GM15510 (cell line): ENCODE results near the gene PSMB10.

Experiments
- POLR2A ChIP-seq: IDR thresholded peaks from 3 replicates; pipeline ENCODE4 v1.6.1; 2011; ENCODE audit warnings: borderline replicate concordance; ENCODE audit not compliant: insufficient read length; ENCODE audit errors: extremely low read depth

Gene PSMB10

GRCh38 chr16:67939507-67940445 is 3.1 kb upstream of the PSMB10 start:
- TF ChIP-seq POLR2A, result no peak

GRCh38 chr16:67936880-67937605 is 393 bp upstream of the PSMB10 start:
- peak; percentile 32 for TF ChIP-seq POLR2A

GRCh38 chr16:67935402-67936123 is 1.1 kb downstream of the PSMB10 start:
- peak; percentile 79 for TF ChIP-seq POLR2A

- no peak for TF ChIP-seq POLR2A
Observed at GRCh38 chr16:67935101-67935401, 1.6 kb downstream of the PSMB10 start.

- TF ChIP-seq POLR2A, result no peak
Observed at GRCh38 chr16:67934306-67935100, 2.1 kb downstream of the PSMB10 start.

GRCh38 chr16:67933805-67934204 is 2.8 kb downstream of the PSMB10 start:
- TF ChIP-seq POLR2A, result no peak

GRCh38 chr16:67932462-67932840 is 4.2 kb downstream of the PSMB10 start:
- no peak for TF ChIP-seq POLR2A

GRCh38 chr16:67931712-67932461 is 4.8 kb downstream of the PSMB10 start, which contains the start of gene CTRL:
Gene CTRL, minus strand, starts transcription at chr16:67931862. Its CDS starts 10 bp downstream, at chr16:67931852.
- TF ChIP-seq POLR2A, result peak; percentile 9

GRCh38 chr16:67930678-67931211 is 5.9 kb downstream of the PSMB10 start:
- no peak for TF ChIP-seq POLR2A

- TF ChIP-seq POLR2A, result peak; percentile 15
Observed at GRCh38 chr16:67930191-67930590, 6.5 kb downstream of the PSMB10 start.

GRCh38 chr16:67928561-67929364 is 7.9 kb downstream of the PSMB10 start:
- no peak for TF ChIP-seq POLR2A

- no peak for TF ChIP-seq POLR2A
Observed at GRCh38 chr16:67928147-67928546, 8.5 kb downstream of the PSMB10 start.

GRCh38 chr16:67927131-67927941 is 9.3 kb downstream of the PSMB10 start:
- TF ChIP-seq POLR2A, result no peak
